ENCODE data around the gene SGCG. TPM values are rescaled to one million over a fixed set of nuclear protein-coding genes. Genes with fewer than 3 reads are reported as not detected.

Gene SGCG
- polyA plus RNA-seq, 6 donors from 2014 or later: not detected

GRCh38 chr13:23160638-23161480 lies 19.9 kb upstream of the SGCG start:
- no peak overlapping the region for H3K4me3 Mint-ChIP-seq
- peaks cover 29 to 39% (median 32%) of the 10 kb centered on the region in 3 donors for H3K27me3 Mint-ChIP-seq
- ATAC-seq (ENCODE audit: low read depth in 2 of 2): no peak
- H3K36me3 Mint-ChIP-seq: peaks cover 0 to 8% of the 10 kb centered on the region in 2 donors
- DNase-seq: no peak
- peaks cover 0 to 12% (median 0%) of the 10 kb centered on the region in 3 donors for H3K4me1 Mint-ChIP-seq
- peaks cover 0 to 10% (median 3%) of the 10 kb centered on the region in 7 donors for H3K9me3 Mint-ChIP-seq
- H3K27ac Mint-ChIP-seq: no peak overlapping the region

GRCh38 chr13:23161481-23161825 lies 19.3 kb upstream of the SGCG start:
- Mint-ChIP-seq H3K36me3 (peaks cover 0 to 8% of the 10 kb centered on the region in 2 donors), H3K4me3 (no peak overlapping the region), H3K27me3 (peaks cover 29 to 38% (median 32%) of the 10 kb centered on the region in 3 donors), H3K4me1 (peaks cover 0 to 12% (median 0%) of the 10 kb centered on the region in 3 donors), H3K9me3 (peaks cover 0 to 8% (median 3%) of the 10 kb centered on the region in 7 donors), H3K27ac (no peak overlapping the region)
- DNase-seq (no peak), ATAC-seq (ENCODE audit: low read depth in 2 of 2) (no peak)

GRCh38 chr13:23175920-23176319 lies 4.9 kb upstream of the SGCG start:
- DNase-seq (no peak), ATAC-seq (ENCODE audit: low read depth in 2 of 2) (no peak)
- Mint-ChIP-seq H3K4me1 (no peaks in the 10 kb centered on the region), H3K27ac (no peak overlapping the region), H3K9me3 (peaks cover 0 to 17% (median 8%) of the 10 kb centered on the region in 7 donors), H3K4me3 (no peak overlapping the region), H3K36me3 (peaks cover 0 to 7% of the 10 kb centered on the region in 2 donors), H3K27me3 (peaks cover 6 to 9% (median 7%) of the 10 kb centered on the region in 3 donors)

- DNase-seq (no peak), ATAC-seq (ENCODE audit: low read depth in 2 of 2) (no peak)
- Mint-ChIP-seq H3K4me1 (no peaks in the 10 kb centered on the region), H3K27me3 (peaks cover 0 to 12% (median 4%) of the 10 kb centered on the region in 3 donors), H3K27ac (no peak overlapping the region), H3K36me3 (peaks cover 0 to 1% of the 10 kb centered on the region in 2 donors), H3K9me3 (peaks cover 0 to 4% (median under 1%) of the 10 kb centered on the region in 7 donors), H3K4me3 (no peak overlapping the region)
Observed at GRCh38 chr13:23182142-23182541, 1.4 kb downstream of the SGCG start.

GRCh38 chr13:23183292-23183691 lies 2.5 kb downstream of the SGCG start:
- peaks cover 0 to 10% (median 4%) of the 10 kb centered on the region in 3 donors for H3K27me3 Mint-ChIP-seq
- DNase-seq (no peak), ATAC-seq (ENCODE audit: low read depth in 2 of 2) (no peak)
- H3K36me3 Mint-ChIP-seq: no peaks in the 10 kb centered on the region
- no peak overlapping the region for H3K27ac Mint-ChIP-seq
- no peaks in the 10 kb centered on the region for H3K4me1 Mint-ChIP-seq
- no peak overlapping the region for H3K4me3 Mint-ChIP-seq
- H3K9me3 Mint-ChIP-seq: no peaks in the 10 kb centered on the region

GRCh38 chr13:23185542-23185941 lies 4.8 kb downstream of the SGCG start:
- peaks cover 0 to 7% (median 4%) of the 10 kb centered on the region in 3 donors for H3K27me3 Mint-ChIP-seq
- no peaks in the 10 kb centered on the region for H3K4me1 Mint-ChIP-seq
- no peak for DNase-seq
- no peaks in the 10 kb centered on the region for H3K36me3 Mint-ChIP-seq
- no peak overlapping the region for H3K4me3 Mint-ChIP-seq
- H3K27ac Mint-ChIP-seq: peak overlapping the region in 1 of 6 donors; percentile 52
- no peak for ATAC-seq (ENCODE audit: low read depth in 2 of 2)
- no peaks in the 10 kb centered on the region for H3K9me3 Mint-ChIP-seq

GRCh38 chr13:23201870-23202269 lies 21.1 kb downstream of the SGCG start:
- no peak for ATAC-seq (ENCODE audit: low read depth in 2 of 2)
- Mint-ChIP-seq H3K9me3 (peaks cover 0 to 9% (median 1%) of the 10 kb centered on the region in 7 donors), H3K27ac (no peak overlapping the region), H3K36me3 (no peaks in the 10 kb centered on the region), H3K27me3 (peaks cover 5 to 17% (median 12%) of the 10 kb centered on the region in 3 donors), H3K4me1 (no peaks in the 10 kb centered on the region), H3K4me3 (no peak overlapping the region)
- DNase-seq: no peak

- H3K36me3 Mint-ChIP-seq: peaks cover 0 to 3% of the 10 kb centered on the region in 2 donors
- peaks cover 0 to 9% (median 0%) of the 10 kb centered on the region in 7 donors for H3K9me3 Mint-ChIP-seq
- ATAC-seq (ENCODE audit: low read depth in 2 of 2) (no peak), DNase-seq (no peak)
- H3K4me3 Mint-ChIP-seq: no peak overlapping the region
- H3K4me1 Mint-ChIP-seq: no peaks in the 10 kb centered on the region
- H3K27ac Mint-ChIP-seq: no peak overlapping the region
- peaks cover 5 to 12% (median 7%) of the 10 kb centered on the region in 3 donors for H3K27me3 Mint-ChIP-seq
Observed at GRCh38 chr13:23202383-23202782, 21.6 kb downstream of the SGCG start.

GRCh38 chr13:23203516-23203915 lies 22.7 kb downstream of the SGCG start:
- ATAC-seq (ENCODE audit: low read depth in 2 of 2): no peak
- Mint-ChIP-seq H3K4me1 (no peaks in the 10 kb centered on the region), H3K36me3 (peaks cover 0 to 4% of the 10 kb centered on the region in 2 donors), H3K27me3 (peaks cover 5 to 11% (median 5%) of the 10 kb centered on the region in 3 donors), H3K9me3 (peaks cover 0 to 9% (median 0%) of the 10 kb centered on the region in 7 donors), H3K27ac (no peak overlapping the region), H3K4me3 (no peak overlapping the region)
- DNase-seq: no peak

GRCh38 chr13:23205807-23206206 lies 25.0 kb downstream of the SGCG start:
- H3K36me3 Mint-ChIP-seq: peaks cover 0 to 4% of the 10 kb centered on the region in 2 donors
- peaks cover 0 to 11% (median 0%) of the 10 kb centered on the region in 7 donors for H3K9me3 Mint-ChIP-seq
- no peak overlapping the region for H3K4me3 Mint-ChIP-seq
- DNase-seq (no peak), ATAC-seq (ENCODE audit: low read depth in 2 of 2) (no peak)
- no peak overlapping the region for H3K27ac Mint-ChIP-seq
- H3K4me1 Mint-ChIP-seq: no peaks in the 10 kb centered on the region
- H3K27me3 Mint-ChIP-seq: peaks cover 0 to 5% (median 5%) of the 10 kb centered on the region in 3 donors

- no peak for ATAC-seq (ENCODE audit: low read depth in 2 of 2)
- Mint-ChIP-seq H3K9me3 (peaks cover 4 to 39% (median 18%) of the 10 kb centered on the region in 7 donors), H3K27ac (no peak overlapping the region), H3K27me3 (peaks cover 0 to 6% (median 0%) of the 10 kb centered on the region in 3 donors), H3K36me3 (peaks cover 0 to 7% of the 10 kb centered on the region in 2 donors), H3K4me3 (no peak overlapping the region), H3K4me1 (no peaks in the 10 kb centered on the region)
- no peak for DNase-seq
Observed at GRCh38 chr13:23212671-23213070, 31.9 kb downstream of the SGCG start.

- Mint-ChIP-seq H3K4me1 (no peaks in the 10 kb centered on the region), H3K9me3 (peaks cover 0 to 3% (median 0%) of the 10 kb centered on the region in 7 donors), H3K4me3 (no peak overlapping the region), H3K27me3 (peaks cover 4 to 12% (median 5%) of the 10 kb centered on the region in 3 donors), H3K27ac (no peak overlapping the region), H3K36me3 (no peaks in the 10 kb centered on the region)
- DNase-seq (no peak), ATAC-seq (ENCODE audit: low read depth in 2 of 2) (no peak)
Observed at GRCh38 chr13:23231241-23231640, 50.5 kb downstream of the SGCG start.

GRCh38 chr13:23235994-23236393 lies 55.2 kb downstream of the SGCG start:
- peaks cover 0 to 3% (median 0%) of the 10 kb centered on the region in 7 donors for H3K9me3 Mint-ChIP-seq
- H3K4me1 Mint-ChIP-seq: no peaks in the 10 kb centered on the region
- no peaks in the 10 kb centered on the region for H3K36me3 Mint-ChIP-seq
- peaks cover 0 to 26% (median 5%) of the 10 kb centered on the region in 3 donors for H3K27me3 Mint-ChIP-seq
- H3K4me3 Mint-ChIP-seq: no peak overlapping the region
- no peak overlapping the region for H3K27ac Mint-ChIP-seq
- no peak for DNase-seq
- ATAC-seq (ENCODE audit: low read depth in 2 of 2): no peak

GRCh38 chr13:23243066-23243465 lies 62.3 kb downstream of the SGCG start:
- peaks cover 0 to 4% (median 0%) of the 10 kb centered on the region in 7 donors for H3K9me3 Mint-ChIP-seq
- H3K36me3 Mint-ChIP-seq: no peaks in the 10 kb centered on the region
- H3K4me3 Mint-ChIP-seq: no peak overlapping the region
- peaks cover 0 to 5% (median 2%) of the 10 kb centered on the region in 3 donors for H3K27me3 Mint-ChIP-seq
- DNase-seq (no peak), ATAC-seq (ENCODE audit: low read depth in 2 of 2) (no peak)
- no peaks in the 10 kb centered on the region for H3K4me1 Mint-ChIP-seq
- H3K27ac Mint-ChIP-seq: no peak overlapping the region
